Right atrium auricular region (tissue), 2 donors: Measurements from ENCODE around the gene TNFAIP6. TPM values are rescaled to one million over a fixed set of nuclear protein-coding genes. Genes with fewer than 3 reads are reported as not detected.
"Not testable (repeated sequence)": the region's sequence is repeated elsewhere in the genome, so short reads cannot be mapped to it uniquely, and the experiment has no call there.

Experiments used
- DNase-seq: peaks from one replicate; pipeline ENCODE4 v3.0.0-alpha.2; 2019; ENCODE audit warnings: low spot score
- H3K27ac ChIP-seq, 2 donors: fragments of 200-600 bp; sonication (generic); 1 replicate in 1 of 2; 2 replicates in 1 of 2; pipeline ENCODE4 v1.5.1; 2016 to 2019
- H3K27me3 ChIP-seq, 2 donors: fragments of 200-600 bp; sonication (generic); one replicate each; pipeline versions ENCODE4 v1.5.1 to v1.6.0; 2017 to 2019
- H3K36me3 ChIP-seq: fragments of 200-600 bp; sonication (generic); one replicate; pipeline ENCODE4 v1.5.1; 2016
- H3K4me1 ChIP-seq, 2 donors: fragments of 200-600 bp; sonication (generic); one replicate each; pipeline versions ENCODE4 v1.5.1 to v1.6.0; 2017 to 2019
- H3K4me3 ChIP-seq, 2 donors: fragments of 200-600 bp; sonication (generic); 1 replicate in 1 of 2; 2 replicates in 1 of 2; pipeline ENCODE4 v1.5.1; 2017 to 2019; ENCODE audit warnings: mild to moderate bottlenecking in 1 of 2, moderate library complexity in 1 of 2
- H3K9me3 ChIP-seq, 2 donors: fragments of 200-600 bp; sonication (generic); one replicate each; pipeline ENCODE4 v1.5.1; 2019
- CTCF ChIP-seq, 2 donors: fragments of 200-600 bp; sonication (generic); IDR thresholded peaks; one replicate each; pipeline ENCODE4 v1.5.1; 2019; ENCODE audit warnings: antibody characterized with exemption in 2 of 2
- total RNA-seq, 2 donors: library from RNA; depleted of rRNA; stranded (reverse); fragments of >200 nt; gene quantifications; one replicate each; pipeline ENCODE4 v1.1.0, GENCODE V29; 2016

Gene TNFAIP6
- total RNA-seq, 2 donors from 2014 or later: 2.8 to 5.2 TPM

DNA sequence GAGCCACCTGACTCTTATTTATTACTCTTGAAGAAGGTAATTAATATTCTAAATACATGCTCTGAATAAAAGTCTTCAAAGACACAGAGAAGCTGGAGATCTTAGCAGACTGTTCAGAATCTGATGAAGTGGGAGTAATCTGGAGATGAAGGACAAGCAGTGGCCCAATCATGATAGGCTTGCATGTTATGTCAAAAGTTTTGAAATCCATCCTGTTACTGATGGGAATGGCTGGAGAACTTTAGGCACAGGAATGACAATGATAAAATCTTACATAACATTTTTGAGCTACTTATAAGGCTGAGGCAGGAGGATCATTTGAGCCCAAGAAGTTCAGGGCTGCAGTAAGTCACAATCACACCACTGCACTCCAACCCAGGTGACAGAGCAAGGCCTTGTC is 49.9 kb downstream of the TNFAIP6 start:
- no peak overlapping the region for H3K4me3 ChIP-seq
- no peaks in the 10 kb centered on the region for H3K36me3 ChIP-seq
- no peak for TF ChIP-seq CTCF (IDR thresholded peaks at IDR 0.05)
- H3K4me1 ChIP-seq: peaks cover 0 to 12% of the 10 kb centered on the region in 2 donors
- DNase-seq: no peak
- no peaks in the 10 kb centered on the region for H3K9me3 ChIP-seq
- H3K27me3 ChIP-seq: no peaks in the 10 kb centered on the region
- H3K27ac ChIP-seq: no peak overlapping the region

DNA sequence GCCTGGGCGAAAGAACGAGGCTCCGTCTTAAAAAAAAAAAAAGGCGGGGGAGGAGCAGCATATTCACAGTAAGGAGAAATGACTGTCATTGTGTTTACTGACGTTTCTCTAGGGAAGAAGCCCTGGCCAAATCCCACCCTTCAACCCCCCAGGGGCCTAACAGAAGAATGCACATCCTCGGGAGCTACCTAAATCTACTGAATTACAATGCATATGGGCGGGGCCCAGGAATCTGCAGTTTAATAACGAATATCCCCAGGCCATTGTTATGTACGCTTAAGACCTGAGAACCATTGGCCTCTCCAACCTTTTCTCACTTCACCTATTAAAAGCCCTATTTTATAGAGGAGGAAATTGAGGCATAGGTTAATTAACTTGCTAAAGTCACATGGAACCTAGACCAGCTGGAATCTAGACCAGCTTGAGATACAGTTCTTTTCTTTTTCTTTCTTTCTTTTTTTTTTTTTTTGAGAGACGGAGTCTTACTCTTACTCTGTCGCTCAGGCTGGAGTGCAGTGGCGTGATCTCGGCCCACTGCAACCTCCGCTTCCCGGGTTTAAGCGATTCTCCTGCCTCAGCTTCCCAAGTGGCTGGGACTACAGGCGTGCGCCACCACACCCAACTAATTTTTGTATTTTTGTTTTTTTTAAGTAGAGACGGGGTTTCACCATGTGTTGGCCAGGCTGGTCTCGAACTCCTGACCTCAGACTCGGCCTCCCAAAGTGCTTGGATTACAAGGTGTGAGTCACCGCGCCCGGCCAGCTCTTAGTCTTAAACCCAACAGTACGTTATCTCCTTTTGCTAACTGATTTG is 51.6 kb downstream of the TNFAIP6 start:
- DNase-seq: no peak
- Histone ChIP-seq H3K27me3 (no peaks in the 10 kb centered on the region), H3K4me1 (peaks cover 0 to 12% of the 10 kb centered on the region in 2 donors), H3K36me3 (peaks cover 9% of the 10 kb centered on the region), H3K27ac (peak overlapping the region in 1 of 2 donors; percentile 96), H3K9me3 (no peaks in the 10 kb centered on the region), H3K4me3 (peak overlapping the region; percentile 83 to 89)
- no peak for TF ChIP-seq CTCF (IDR thresholded peaks at IDR 0.05)

- peaks cover 0 to 12% of the 10 kb centered on the region in 2 donors for H3K4me1 ChIP-seq
- peak; percentile 70 to 89 for TF ChIP-seq CTCF (IDR thresholded peaks at IDR 0.05)
- H3K4me3 ChIP-seq: peak within 1 kb of the TSS; percentile 83 to 89
- H3K9me3 ChIP-seq: no peaks in the 10 kb centered on the region
- H3K27me3 ChIP-seq: no peaks in the 10 kb centered on the region
- DNase-seq: peak; percentile 86
- H3K27ac ChIP-seq: peak within 1 kb of the TSS; percentile 96 to 97
- H3K36me3 ChIP-seq: peaks cover 10% of the 10 kb centered on the region
Measured at GRCh38 chr2:151409601-151410484, 52.5 kb downstream of the TNFAIP6 start, which contains the start of gene RIF1. Gene RIF1, plus strand, starts transcription at chr2:151409902. Its CDS starts 522 bp downstream, at chr2:151410424.

DNA sequence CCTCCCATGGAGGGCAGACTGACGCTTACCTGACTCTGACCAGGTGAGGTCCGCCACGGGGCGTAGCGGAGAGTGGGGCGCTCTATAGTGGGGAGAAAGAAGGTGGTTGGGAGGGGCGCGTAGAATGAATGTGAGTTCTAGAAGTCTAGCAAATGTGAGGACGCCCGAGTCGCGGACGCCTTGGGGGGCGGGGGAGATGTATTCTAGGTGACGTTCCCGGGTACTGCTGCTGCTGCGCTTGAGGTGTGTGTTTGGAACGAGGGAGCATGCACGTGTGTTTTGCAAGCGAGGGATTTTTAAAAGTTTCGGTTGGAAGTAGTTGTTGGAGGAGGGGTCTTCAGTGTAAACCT is 53.1 kb downstream of the TNFAIP6 start:
- Histone ChIP-seq H3K27ac (peak overlapping the region; percentile 96 to 97), H3K27me3 (no peaks in the 10 kb centered on the region), H3K36me3 (peaks cover 10% of the 10 kb centered on the region), H3K9me3 (no peaks in the 10 kb centered on the region), H3K4me3 (peak overlapping the region; percentile 83 to 89), H3K4me1 (peaks cover 0 to 12% of the 10 kb centered on the region in 2 donors)
- no peak for TF ChIP-seq CTCF (IDR thresholded peaks at IDR 0.05)
- no peak for DNase-seq

DNA sequence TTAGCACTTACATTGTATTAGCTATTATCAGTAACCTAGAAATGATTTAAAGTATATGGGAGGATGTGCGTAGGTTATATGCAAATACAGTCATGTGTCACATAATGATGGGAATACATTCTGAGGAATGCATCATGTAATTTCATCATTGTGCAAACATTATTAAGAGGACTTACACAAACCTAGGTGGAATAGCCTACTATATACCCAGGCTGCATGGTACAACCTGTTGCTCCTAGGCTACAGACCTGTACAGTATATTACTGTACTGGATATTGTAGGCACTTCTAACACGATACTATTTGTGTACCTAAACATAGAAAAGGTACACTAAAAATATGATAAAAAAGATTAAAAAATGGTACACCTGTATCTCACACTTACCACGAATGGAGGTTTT is 60.3 kb downstream of the TNFAIP6 start:
- no peak for DNase-seq
- no peak for TF ChIP-seq CTCF (IDR thresholded peaks at IDR 0.05)
- no peaks in the 10 kb centered on the region for H3K9me3 ChIP-seq
- no peaks in the 10 kb centered on the region for H3K27me3 ChIP-seq
- peaks cover 73% of the 10 kb centered on the region for H3K36me3 ChIP-seq
- H3K4me1 ChIP-seq: no peaks in the 10 kb centered on the region
- no peak overlapping the region for H3K27ac ChIP-seq
- H3K4me3 ChIP-seq: no peak overlapping the region

DNA sequence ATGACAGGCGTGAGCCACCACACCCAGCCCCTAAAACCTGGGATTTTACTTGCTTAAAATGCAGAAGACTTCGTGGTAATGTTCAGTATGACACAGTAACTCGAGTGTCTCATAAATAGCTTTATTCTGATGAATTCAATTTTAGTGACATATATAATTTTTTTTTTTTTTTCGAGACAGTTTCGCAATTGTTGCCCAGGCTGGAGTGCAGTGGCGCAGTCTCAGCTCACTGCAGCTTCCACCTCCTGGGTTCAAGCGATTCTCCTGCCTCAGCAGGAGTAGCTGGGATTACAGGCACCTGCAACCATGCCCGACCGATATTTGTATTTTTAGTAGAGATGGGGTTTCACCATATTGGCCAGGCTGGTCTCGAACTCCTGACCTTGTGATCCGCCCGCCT is 64.3 kb downstream of the TNFAIP6 start:
- H3K27ac ChIP-seq, H3K4me3 ChIP-seq, H3K27me3 ChIP-seq, H3K4me1 ChIP-seq, DNase-seq, H3K9me3 ChIP-seq: not testable (repeated sequence)
- peaks cover 69% of the 10 kb centered on the region for H3K36me3 ChIP-seq
